Activated CD8-positive, alpha-beta T cell treated with anti-CD3 and anti-CD28 coated beads, Interleukin-2, amount 10 ng/mL, durations not matched to agents 7 days and 5 days (primary cell): Measurements from ENCODE around the gene PRIMPOL. TPM values are rescaled to one million over a fixed set of nuclear protein-coding genes. Genes with fewer than 3 reads are reported as not detected.

Source experiments
- ATAC-seq: fragments of 150-1000 bp; cut with Tn5 transposase; one replicate; pipeline ENCODE4 v1.10.0; 2021; ENCODE audit warnings: moderate library complexity
- CTCF ChIA-PET: fragments of 350-600 bp; sonication (Branson Sonifier 250); formaldehyde crosslinking; loops from one replicate; lab custom pipeline; 2021; ENCODE audit warnings: antibody characterized with exemption; lab: Charles Lee
- POLR2A ChIA-PET: fragments of 350-600 bp; sonication (Branson Sonifier 250); formaldehyde crosslinking; loops from one replicate; lab custom pipeline; 2021; ENCODE audit warnings: antibody characterized with exemption; lab: Charles Lee
- DNase-seq: peaks from one replicate; pipeline ENCODE4 v3.0.0-alpha.2; 2020
- H3K27ac Mint-ChIP-seq: one replicate; pipeline ENCODE4 v1.8.0; 2021; ENCODE audit warnings: mild to moderate bottlenecking, mixed read lengths
- H3K27me3 Mint-ChIP-seq: one replicate; pipeline ENCODE4 v1.8.0; 2021; ENCODE audit warnings: low read depth, mixed read lengths
- H3K36me3 Mint-ChIP-seq: one replicate; pipeline ENCODE4 v1.8.0; 2021; ENCODE audit warnings: low read depth, mixed read lengths
- H3K4me1 Mint-ChIP-seq: one replicate; pipeline ENCODE4 v1.8.0; 2021; ENCODE audit warnings: low read depth, mixed read lengths
- H3K4me3 Mint-ChIP-seq: one replicate; pipeline ENCODE4 v1.8.0; 2021; ENCODE audit warnings: mild to moderate bottlenecking, mixed read lengths
- H3K9me3 Mint-ChIP-seq: one replicate; pipeline ENCODE4 v1.8.0; 2022; ENCODE audit warnings: mixed read lengths; ENCODE audit not compliant: insufficient read depth
- total RNA-seq, 2 experiments: library from RNA; stranded (reverse); gene quantifications; one replicate each; pipeline ENCODE4 v1.2.3, GENCODE V29; 2021

PRIMPOL gene
- total RNA-seq, 2 experiments from 2014 or later = 24.9 to 26.9 TPM

GRCh38 chr4:184641451-184641850 lies 8.1 kb upstream of the PRIMPOL start:
- H3K27me3 Mint-ChIP-seq = no peaks in the 10 kb centered on the region
- DNase-seq (no peak), ATAC-seq (no peak)
- H3K27ac Mint-ChIP-seq = no peak overlapping the region
- peaks cover 80% of the 10 kb centered on the region for H3K36me3 Mint-ChIP-seq
- peaks cover 68% of the 10 kb centered on the region for H3K4me1 Mint-ChIP-seq
- ChIA-PET CTCF (no interaction called here), POLR2A (no interaction called here)
- no peaks in the 10 kb centered on the region for H3K9me3 Mint-ChIP-seq
- no peak overlapping the region for H3K4me3 Mint-ChIP-seq

GRCh38 chr4:184643731-184644130 lies 5.8 kb upstream of the PRIMPOL start:
- no peak for DNase-seq
- CTCF ChIA-PET = interaction anchor here (1.5 kb wide), 1 partner anchor 380 kb away, joined by 9 read pairs; no protein-coding TSS in a partner anchor
- peaks cover 71% of the 10 kb centered on the region for H3K4me1 Mint-ChIP-seq
- peak overlapping the region; percentile 53 for H3K4me3 Mint-ChIP-seq
- H3K36me3 Mint-ChIP-seq = peaks cover 80% of the 10 kb centered on the region
- no peaks in the 10 kb centered on the region for H3K9me3 Mint-ChIP-seq
- H3K27ac Mint-ChIP-seq = peak overlapping the region; percentile 46
- no peak for ATAC-seq
- no peaks in the 10 kb centered on the region for H3K27me3 Mint-ChIP-seq
- POLR2A ChIA-PET = interaction anchor here (0.9 to 1.8 kb wide), 3 partner anchors 25 to 169 kb away, joined by 3 to 9 read pairs (median 5); partner anchors contain the start of genes CENPU and IRF2

- Mint-ChIP-seq H3K36me3 (peaks cover 71% of the 10 kb centered on the region), H3K4me3 (peak overlapping the region; percentile 36), H3K9me3 (no peaks in the 10 kb centered on the region), H3K27ac (peak overlapping the region; percentile 62), H3K27me3 (no peaks in the 10 kb centered on the region), H3K4me1 (peaks cover 61% of the 10 kb centered on the region)
- ChIA-PET CTCF (interaction anchor here (0.9 to 1.5 kb wide), 2 partner anchors 90 to 381 kb away, joined by 3 to 9 read pairs; partner anchors contain the start of gene CENPU), POLR2A (interaction anchor here (1.5 to 1.8 kb wide), 2 partner anchors 89 to 170 kb away, joined by 5 to 9 read pairs; partner anchors contain the start of genes CENPU and IRF2)
- DNase-seq (peak; percentile 48), ATAC-seq (no peak)
Measured at GRCh38 chr4:184644553-184645307, 4.8 kb upstream of the PRIMPOL start.

- POLR2A ChIA-PET = interaction anchor here (1.6 kb wide), 1 partner anchor 171 kb away, joined by 11 read pairs; the partner anchor contains the start of gene IRF2
- H3K36me3 Mint-ChIP-seq = peaks cover 65% of the 10 kb centered on the region
- H3K27me3 Mint-ChIP-seq = no peaks in the 10 kb centered on the region
- ATAC-seq (no peak), DNase-seq (no peak)
- H3K4me1 Mint-ChIP-seq = peaks cover 60% of the 10 kb centered on the region
- H3K4me3 Mint-ChIP-seq = peak overlapping the region; percentile 89
- peak overlapping the region; percentile 88 for H3K27ac Mint-ChIP-seq
- no peaks in the 10 kb centered on the region for H3K9me3 Mint-ChIP-seq
- CTCF ChIA-PET = interaction anchor here (2.6 kb wide), 1 partner anchor 378 kb away, joined by 10 read pairs; no protein-coding TSS in a partner anchor
Measured at GRCh38 chr4:184645904-184646610, 3.5 kb upstream of the PRIMPOL start.

GRCh38 chr4:184647266-184648053 lies 2.1 kb upstream of the PRIMPOL start:
- H3K4me1 Mint-ChIP-seq = peaks cover 58% of the 10 kb centered on the region
- peak overlapping the region; percentile 89 for H3K4me3 Mint-ChIP-seq
- DNase-seq = no peak
- no peak for ATAC-seq
- CTCF ChIA-PET = interaction anchor here (1.5 to 4.3 kb wide), 3 partner anchors 87 to 383 kb away, joined by 7 to 27 read pairs (median 10); partner anchors contain the start of gene CENPU
- POLR2A ChIA-PET = interaction anchor here (0.8 to 4.0 kb wide), 12 partner anchors 8 to 383 kb away, joined by 3 to 29 read pairs (median 4); partner anchors contain the start of genes CENPU and IRF2
- H3K9me3 Mint-ChIP-seq = no peaks in the 10 kb centered on the region
- no peaks in the 10 kb centered on the region for H3K27me3 Mint-ChIP-seq
- peak overlapping the region; percentile 88 for H3K27ac Mint-ChIP-seq
- H3K36me3 Mint-ChIP-seq = peaks cover 53% of the 10 kb centered on the region

- peak overlapping the region; percentile 88 for H3K27ac Mint-ChIP-seq
- DNase-seq (no peak), ATAC-seq (no peak)
- POLR2A ChIA-PET = interaction anchor here (0.7 to 4.0 kb wide), 16 partner anchors 8 to 384 kb away, joined by 3 to 29 read pairs (median 5); partner anchors contain the start of genes CENPU and IRF2
- H3K4me3 Mint-ChIP-seq = peak overlapping the region; percentile 89
- peaks cover 55% of the 10 kb centered on the region for H3K4me1 Mint-ChIP-seq
- CTCF ChIA-PET = interaction anchor here (0.6 to 4.3 kb wide), 5 partner anchors 73 to 383 kb away, joined by 3 to 27 read pairs (median 7); partner anchors contain the start of gene CENPU
- H3K9me3 Mint-ChIP-seq = no peaks in the 10 kb centered on the region
- H3K27me3 Mint-ChIP-seq = no peaks in the 10 kb centered on the region
- H3K36me3 Mint-ChIP-seq = peaks cover 48% of the 10 kb centered on the region
Measured at GRCh38 chr4:184648054-184648312, 1.6 kb upstream of the PRIMPOL start.

GRCh38 chr4:184648313-184649025 lies 1.1 kb upstream of the PRIMPOL start:
- no peaks in the 10 kb centered on the region for H3K9me3 Mint-ChIP-seq
- DNase-seq (peak; percentile 63), ATAC-seq (peak; percentile 28)
- ChIA-PET CTCF (interaction anchor here (0.6 to 4.3 kb wide), 9 partner anchors 17 to 384 kb away, joined by 3 to 27 read pairs (median 5); partner anchors contain the start of gene CENPU), POLR2A (interaction anchor here (0.6 to 4.0 kb wide), 18 partner anchors 9 to 384 kb away, joined by 3 to 29 read pairs (median 4); partner anchors contain the start of genes CENPU and IRF2)
- peak overlapping the region; percentile 88 for H3K27ac Mint-ChIP-seq
- peak overlapping the region; percentile 89 for H3K4me3 Mint-ChIP-seq
- no peaks in the 10 kb centered on the region for H3K27me3 Mint-ChIP-seq
- H3K36me3 Mint-ChIP-seq = peaks cover 46% of the 10 kb centered on the region
- peaks cover 55% of the 10 kb centered on the region for H3K4me1 Mint-ChIP-seq

GRCh38 chr4:184649971-184650855 lies 675 bp downstream of the PRIMPOL start:
- ATAC-seq (peak; percentile 3), DNase-seq (peak; percentile 32)
- POLR2A ChIA-PET = interaction anchor here (0.5 to 4.0 kb wide), 11 partner anchors 9 to 905 kb away, joined by 3 to 29 read pairs (median 7); partner anchors contain the start of genes CENPU and IRF2
- Mint-ChIP-seq H3K4me1 (peaks cover 43% of the 10 kb centered on the region), H3K36me3 (peaks cover 38% of the 10 kb centered on the region), H3K4me3 (peak overlapping the region; percentile 89), H3K27ac (peak overlapping the region; percentile 86), H3K9me3 (no peaks in the 10 kb centered on the region), H3K27me3 (no peaks in the 10 kb centered on the region)
- CTCF ChIA-PET = interaction anchor here (0.9 to 4.3 kb wide), 3 partner anchors 12 to 386 kb away, joined by 5 to 27 read pairs (median 9); no protein-coding TSS in a partner anchor

- CTCF ChIA-PET = no interaction called here
- Mint-ChIP-seq H3K9me3 (no peaks in the 10 kb centered on the region), H3K4me3 (no peak overlapping the region), H3K27ac (no peak overlapping the region), H3K4me1 (peaks cover 27% of the 10 kb centered on the region), H3K36me3 (peaks cover 27% of the 10 kb centered on the region), H3K27me3 (no peaks in the 10 kb centered on the region)
- DNase-seq = no peak
- ATAC-seq = no peak
- POLR2A ChIA-PET = no interaction called here
Measured at GRCh38 chr4:184651899-184652298, 2.4 kb downstream of the PRIMPOL start.
